Calu3 (cell line): ENCODE data around the gene SREBF2. TPM values are rescaled to one million over a fixed set of nuclear protein-coding genes. Genes with fewer than 3 reads are reported as not detected.

ENCODE experiments used
- BruUV-seq: library from RNA; stranded (reverse); fragments of 400-500 nt; replicated peaks from 2 replicates; lab custom pipeline; 2021; lab: Mats Ljungman, UMichigan
- CTCF ChIA-PET: fragments of 300-600 bp; sonication (Branson Sonifier 250); formaldehyde crosslinking; loops from one replicate; lab custom pipeline; 2022; ENCODE audit warnings: antibody characterized with exemption; lab: Charles Lee
- DNase-seq: peaks from one replicate; pipeline ENCODE4 v3.0.0; 2022
- H3K27ac Mint-ChIP-seq: one replicate; pipeline ENCODE4 v1.8.0; 2022; ENCODE audit warnings: mixed read lengths; ENCODE audit not compliant: unreplicated experiment
- H3K27me3 Mint-ChIP-seq: one replicate; pipeline ENCODE4 v1.8.0; 2022; ENCODE audit warnings: mixed read lengths; ENCODE audit not compliant: unreplicated experiment
- H3K36me3 Mint-ChIP-seq: one replicate; pipeline ENCODE4 v1.8.0; 2022; ENCODE audit warnings: mild to moderate bottlenecking, moderate library complexity, mixed read lengths; ENCODE audit not compliant: insufficient read depth, unreplicated experiment
- H3K4me1 Mint-ChIP-seq: one replicate; pipeline ENCODE4 v1.8.0; 2022; ENCODE audit warnings: mild to moderate bottlenecking, low read depth, mixed read lengths; ENCODE audit not compliant: unreplicated experiment
- H3K4me3 Mint-ChIP-seq: one replicate; pipeline ENCODE4 v1.8.0; 2022; ENCODE audit warnings: mild to moderate bottlenecking, low read depth, moderate library complexity, mixed read lengths; ENCODE audit not compliant: unreplicated experiment
- H3K9me3 Mint-ChIP-seq: one replicate; pipeline ENCODE4 v1.8.0; 2022; ENCODE audit warnings: low read depth, mixed read lengths; ENCODE audit not compliant: unreplicated experiment
- CTCF ChIP-seq: fragments of 200-600 bp; IDR thresholded peaks from one replicate; pipeline ENCODE4 v1.8.0; 2022; ENCODE audit warnings: antibody characterized with exemption; ENCODE audit not compliant: unreplicated experiment
- intact Hi-C: fragments of 100-400 bp; cut with micrococcal nuclease; formaldehyde crosslinking; loops from one replicate; pipeline ENCODE4 v1.10.0; 2022; ENCODE audit not compliant: unreplicated experiment
- total RNA-seq: library from RNA; stranded (reverse); gene quantifications from 2 replicates; pipeline ENCODE4 v1.2.3, GENCODE V29; 2022

SREBF2 gene
- total RNA-seq, 1 experiment from 2014 or later, result 159 TPM

DNA sequence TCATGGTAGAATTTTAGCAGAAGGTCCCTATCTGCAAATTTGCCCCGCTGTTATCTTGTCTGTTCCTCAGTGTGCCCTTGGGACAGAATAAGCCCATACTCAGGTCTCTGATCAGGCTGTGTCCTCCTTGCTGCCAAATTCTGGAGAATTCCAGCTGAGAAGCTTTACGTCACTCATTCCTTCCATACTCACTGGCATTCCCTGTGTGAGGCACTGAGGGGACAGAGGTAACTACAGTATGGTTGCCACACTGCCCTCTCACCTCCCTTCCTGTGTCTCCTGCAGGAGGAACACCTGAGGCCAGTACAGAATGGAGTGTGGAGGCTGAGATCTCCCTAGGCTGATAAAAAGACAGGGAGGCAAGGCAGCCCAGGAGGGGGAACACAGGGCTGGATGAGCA lies 50.5 kb downstream of the SREBF2 start:
- Mint-ChIP-seq H3K27me3 (no peaks in the 10 kb centered on the region), H3K36me3 (peaks cover 62% of the 10 kb centered on the region), H3K4me1 (no peaks in the 10 kb centered on the region), H3K4me3 (no peak overlapping the region), H3K27ac (no peak overlapping the region), H3K9me3 (no peaks in the 10 kb centered on the region)
- CTCF ChIA-PET, result no interaction called here
- intact Hi-C loops, result no loop called here
- BruUV-seq, result no TSS peak
- TF ChIP-seq CTCF, result no peak
- DNase-seq, result no peak

GRCh38 chr22:41885116-41885515 lies 52.2 kb downstream of the SREBF2 start:
- Mint-ChIP-seq H3K9me3 (no peaks in the 10 kb centered on the region), H3K4me3 (no peak overlapping the region), H3K27me3 (no peaks in the 10 kb centered on the region), H3K4me1 (no peaks in the 10 kb centered on the region), H3K27ac (no peak overlapping the region), H3K36me3 (peaks cover 60% of the 10 kb centered on the region)
- intact Hi-C loops, result no loop called here
- DNase-seq, result no peak
- CTCF ChIA-PET, result no interaction called here
- BruUV-seq, result no TSS peak
- TF ChIP-seq CTCF, result no peak

- Mint-ChIP-seq H3K27me3 (no peaks in the 10 kb centered on the region), H3K27ac (no peak overlapping the region), H3K4me1 (no peaks in the 10 kb centered on the region), H3K4me3 (no peak overlapping the region), H3K36me3 (peaks cover 60% of the 10 kb centered on the region), H3K9me3 (no peaks in the 10 kb centered on the region)
- CTCF ChIA-PET, result no interaction called here
- no peak for TF ChIP-seq CTCF
- DNase-seq, result no peak
- intact Hi-C loops, result no loop called here
- BruUV-seq, result no TSS peak
These were observed 52.6 kb downstream of the SREBF2 start for GRCh38 chr22:41885516-41885915.

DNA sequence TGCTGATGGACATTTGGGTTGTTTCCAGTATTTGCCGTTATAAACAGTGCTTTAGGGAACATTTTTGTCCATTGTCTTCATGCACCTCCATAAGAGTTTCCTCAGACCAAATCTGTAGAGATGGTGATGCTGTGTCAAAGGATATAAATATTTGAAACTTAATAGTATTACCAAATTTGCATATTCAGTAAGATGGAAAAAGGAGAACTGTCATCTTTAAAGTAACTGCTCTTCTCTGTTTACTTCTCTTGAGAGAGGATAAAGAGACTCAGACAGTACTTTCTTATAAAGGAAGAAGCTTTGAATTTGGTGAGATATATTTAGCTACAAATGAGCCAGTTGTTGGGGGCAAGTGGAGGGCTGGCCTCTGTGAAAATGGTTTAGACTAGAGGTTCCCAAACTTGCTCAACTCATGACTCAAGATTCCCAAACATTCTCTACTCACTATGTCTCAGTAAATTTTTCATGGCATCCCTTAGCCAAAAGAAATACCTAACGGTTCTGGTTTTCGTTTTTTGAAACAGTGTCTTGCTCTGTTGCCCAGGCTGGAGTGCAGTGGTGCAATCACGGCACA lies 55.8 kb downstream of the SREBF2 start:
- CTCF ChIA-PET, result interaction anchor here (0.7 kb wide), 1 partner anchor 9 kb away, joined by 3 read pairs; no protein-coding TSS in a partner anchor
- no peak for TF ChIP-seq CTCF
- intact Hi-C loops, result no loop called here
- no peak overlapping the region for H3K27ac Mint-ChIP-seq
- H3K4me1 Mint-ChIP-seq, result no peaks in the 10 kb centered on the region
- H3K9me3 Mint-ChIP-seq, result no peaks in the 10 kb centered on the region
- DNase-seq, result no peak
- no TSS peak for BruUV-seq
- peaks cover 70% of the 10 kb centered on the region for H3K36me3 Mint-ChIP-seq
- no peaks in the 10 kb centered on the region for H3K27me3 Mint-ChIP-seq
- no peak overlapping the region for H3K4me3 Mint-ChIP-seq
